HG02973 (cell line): ENCODE measurements around the gene TNS3.
"Not testable (repeated sequence)": the region's sequence is repeated elsewhere in the genome, so short reads cannot be mapped to it uniquely, and the experiment has no call there.

ENCODE experiments used
- ATAC-seq: cut with Tn5 transposase; IDR thresholded peaks from one replicate; pipeline ENCODE4 v1.9.1; 2021; ENCODE audit warnings: moderate library complexity; ENCODE audit not compliant: unreplicated experiment

Gene TNS3

DNA sequence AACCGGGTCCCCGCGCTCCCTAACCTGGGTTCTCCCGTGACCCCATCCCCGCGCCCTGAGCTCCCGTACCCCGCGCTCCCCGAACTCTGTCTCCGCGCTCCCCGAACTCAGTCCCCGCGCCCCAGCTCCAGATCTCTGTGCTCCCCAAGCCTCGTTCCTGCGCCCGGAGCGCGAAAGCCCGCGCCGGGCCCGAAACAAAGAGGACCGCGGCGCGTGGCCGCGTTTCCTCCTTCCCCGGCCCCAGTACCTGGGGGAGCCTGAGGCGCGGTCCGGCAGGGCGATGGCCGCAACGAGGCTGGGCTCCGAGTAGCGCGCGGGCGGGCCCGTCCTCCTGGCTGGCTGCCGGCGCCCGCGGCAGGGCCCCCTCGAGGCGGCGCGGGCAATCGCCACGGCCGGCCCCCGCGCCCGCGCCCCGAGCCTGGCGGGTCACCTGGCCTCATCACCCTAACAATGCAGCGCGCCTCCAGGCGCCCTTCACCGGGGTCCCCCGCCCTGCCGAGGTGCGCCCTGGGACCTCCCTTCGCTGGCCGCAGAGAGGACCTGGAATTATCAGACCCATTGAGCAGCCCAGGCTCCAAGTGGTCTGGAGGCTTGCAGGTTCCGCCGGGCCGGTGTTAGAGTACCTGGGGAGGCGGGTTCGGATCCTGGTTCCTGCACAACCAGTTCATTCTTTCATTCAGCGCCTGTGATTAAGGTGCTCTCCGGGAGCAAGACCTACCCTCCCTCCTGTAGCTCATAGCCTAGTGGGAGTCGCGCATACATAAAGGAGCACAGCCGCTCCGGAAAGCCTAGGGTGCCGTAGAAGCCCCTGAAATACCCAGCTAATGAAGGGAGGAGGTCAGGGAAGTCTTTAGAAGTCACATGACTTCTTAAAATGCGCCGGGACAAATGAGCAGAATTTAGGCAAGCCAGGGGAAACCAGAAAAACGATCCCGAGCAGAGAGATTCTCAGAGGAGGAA, at the start of gene TNS3:
Gene TNS3 (minus strand): TSS at position 308 of the 960 bp plus-strand sequence. CDS start 142,475 bp downstream, outside the sequence.
- no peak for ATAC-seq

DNA sequence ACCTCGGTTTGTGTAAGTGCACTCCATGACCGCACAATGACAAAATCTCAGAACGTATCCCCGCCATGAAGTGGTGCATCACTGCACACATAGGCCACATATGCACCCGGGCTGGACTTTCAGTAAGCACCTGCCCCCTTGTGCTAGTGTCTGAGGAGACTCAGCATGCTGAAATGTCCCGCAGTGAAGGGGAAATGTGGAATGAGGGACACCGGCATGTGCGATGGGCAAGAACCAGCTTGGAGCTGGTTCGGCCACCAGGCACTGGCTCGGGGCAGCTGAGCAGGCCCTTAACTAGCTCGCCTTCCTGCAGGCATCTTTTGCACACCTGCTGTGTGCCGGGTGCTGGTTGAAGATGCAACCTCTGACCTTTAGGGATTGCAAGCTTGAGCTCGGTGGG, 49.8 kb upstream of the TNS3 start:
- no peak for ATAC-seq

DNA sequence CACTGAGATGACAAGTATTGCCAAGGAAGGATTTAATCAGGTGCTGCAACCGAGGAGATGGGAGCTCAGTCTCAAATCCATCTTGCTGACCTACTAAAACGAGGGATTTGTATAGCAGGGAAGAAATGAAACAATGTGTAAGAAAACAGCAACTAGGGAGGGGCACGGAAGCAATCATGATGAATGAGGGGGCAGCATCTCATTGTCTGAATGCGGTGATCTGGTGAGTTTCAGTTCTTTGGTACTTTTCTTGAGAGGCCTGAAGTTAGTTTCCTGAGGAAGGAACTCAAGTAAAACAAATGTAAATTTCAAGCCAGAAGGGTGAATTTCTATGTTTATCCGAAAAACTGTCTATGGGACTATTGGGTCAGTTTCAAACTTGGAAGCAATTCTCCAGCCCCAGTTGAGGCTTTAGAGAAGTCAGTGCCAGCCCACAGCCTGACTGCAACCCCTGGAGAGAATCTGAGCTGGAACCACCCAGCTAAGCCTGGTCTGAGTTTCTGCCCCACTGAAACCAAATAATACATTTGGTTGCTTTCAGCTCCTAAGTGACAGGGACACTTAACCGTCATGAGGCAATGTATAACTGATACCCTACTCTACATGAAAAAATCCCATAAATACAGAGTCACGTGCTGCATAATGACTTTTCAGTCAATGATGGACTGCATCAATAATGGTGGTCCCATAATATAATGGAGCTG, 45.8 kb upstream of the TNS3 start:
- peak; percentile 73 for ATAC-seq

DNA sequence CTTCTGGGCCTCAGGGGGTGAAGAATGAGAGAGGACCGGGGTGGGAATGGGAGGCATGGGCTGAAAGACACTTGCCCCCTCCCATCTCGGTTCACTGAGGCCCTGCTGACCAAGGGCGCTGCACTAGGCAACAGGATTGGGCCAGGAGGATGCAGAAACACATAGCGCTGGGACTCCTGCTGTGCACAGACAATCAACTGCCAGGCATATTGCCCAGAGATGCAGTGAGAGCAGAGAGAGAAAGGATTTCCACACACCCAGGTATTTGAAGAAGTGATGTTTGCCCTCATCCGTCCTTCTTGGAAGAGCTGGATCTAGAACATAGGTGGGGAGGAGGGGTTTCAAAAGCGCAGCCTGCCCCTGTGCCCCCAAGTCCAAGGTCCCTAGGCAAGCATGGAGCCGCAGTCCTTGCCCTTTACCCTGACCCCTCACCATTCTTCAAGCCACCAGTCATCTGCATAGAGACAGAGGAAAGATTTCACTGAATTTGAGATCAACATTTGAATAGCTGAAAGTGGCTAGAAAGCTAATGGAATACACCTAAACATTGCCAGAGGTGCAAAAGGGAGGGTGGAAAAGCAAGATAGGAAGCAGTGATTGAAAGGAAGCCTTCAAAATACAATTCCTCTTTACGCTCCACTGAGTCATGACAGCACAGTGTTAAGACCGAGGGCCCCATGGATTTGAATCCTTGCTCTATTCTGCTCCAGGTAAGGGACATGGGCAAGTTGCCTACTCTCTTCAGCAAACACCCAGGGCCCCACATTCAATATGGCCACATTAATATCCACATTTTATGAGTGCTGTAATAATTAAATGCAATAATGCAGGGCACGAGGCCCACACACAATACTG, 44.2 kb upstream of the TNS3 start:
- no peak for ATAC-seq

DNA sequence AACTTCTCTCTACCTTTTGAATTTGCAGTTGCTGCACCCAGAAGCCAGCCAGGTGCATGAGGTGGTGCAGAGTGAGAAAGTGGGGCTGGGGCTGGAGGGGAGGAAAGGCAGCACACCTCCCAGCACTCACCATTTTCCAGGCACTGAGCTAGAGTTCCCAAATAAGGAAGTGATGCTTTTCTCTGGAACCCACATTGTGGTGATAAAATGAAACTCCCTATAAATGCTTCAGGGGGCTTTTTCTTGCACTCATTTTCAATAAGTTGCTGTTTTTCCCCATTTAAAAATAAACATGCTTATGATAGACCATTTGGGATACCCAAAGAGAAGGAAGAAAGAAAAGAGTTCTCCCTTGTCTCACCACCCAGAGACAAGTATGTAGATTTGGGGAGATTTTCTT, 42.8 kb upstream of the TNS3 start:
- ATAC-seq = no peak

DNA sequence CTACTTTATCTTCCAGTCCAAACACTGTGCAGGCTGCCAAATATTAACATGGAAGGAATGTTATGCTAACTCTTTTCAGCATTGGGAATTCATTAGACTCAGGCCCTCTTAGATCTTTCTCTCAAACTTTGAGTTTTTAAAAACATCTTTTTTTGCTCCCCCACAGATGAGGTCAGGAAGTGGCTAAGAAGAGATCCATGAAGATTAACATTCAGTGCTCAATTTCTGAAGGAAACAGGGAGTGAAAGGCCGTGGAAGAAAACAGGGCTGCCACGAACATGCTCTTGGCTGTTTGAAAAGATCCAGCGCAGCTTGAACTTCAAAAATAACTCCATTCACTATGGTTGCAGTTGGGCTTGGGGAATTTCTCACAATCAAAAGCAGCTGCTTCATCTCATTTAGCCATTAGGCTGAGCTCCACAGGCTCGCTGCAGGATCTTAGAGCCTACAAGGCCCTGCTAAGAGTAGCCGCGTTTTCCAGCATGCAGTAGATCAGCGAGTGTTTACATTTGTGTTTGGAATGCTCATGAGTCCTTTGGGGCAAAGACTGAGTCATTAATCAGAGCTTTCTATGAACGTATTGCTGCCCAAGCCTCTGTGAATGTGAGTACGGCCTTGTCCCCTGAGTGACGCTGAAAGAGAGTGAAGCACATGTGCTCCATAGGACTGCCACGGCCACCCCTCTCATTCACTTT, 41.2 kb upstream of the TNS3 start:
- ATAC-seq = no peak

DNA sequence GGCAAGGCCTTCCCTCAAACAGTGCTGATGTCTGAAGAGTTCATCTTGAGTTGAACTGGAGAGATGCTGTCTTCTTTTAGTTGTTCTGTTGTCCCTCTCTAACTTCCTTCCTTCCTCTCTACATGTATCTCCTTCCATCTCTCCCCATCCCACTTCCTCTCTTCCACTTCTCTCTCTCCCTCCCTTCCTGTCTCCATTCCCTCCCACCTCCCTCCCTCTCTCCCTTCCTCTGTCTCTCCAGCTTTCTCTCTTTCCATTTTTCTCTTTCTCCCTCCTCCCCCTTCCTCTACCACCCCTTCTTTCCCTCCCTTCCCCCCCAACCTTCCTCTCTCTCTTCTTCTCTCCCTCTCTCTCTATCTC, 40.7 kb upstream of the TNS3 start:
- ATAC-seq = no peak

DNA sequence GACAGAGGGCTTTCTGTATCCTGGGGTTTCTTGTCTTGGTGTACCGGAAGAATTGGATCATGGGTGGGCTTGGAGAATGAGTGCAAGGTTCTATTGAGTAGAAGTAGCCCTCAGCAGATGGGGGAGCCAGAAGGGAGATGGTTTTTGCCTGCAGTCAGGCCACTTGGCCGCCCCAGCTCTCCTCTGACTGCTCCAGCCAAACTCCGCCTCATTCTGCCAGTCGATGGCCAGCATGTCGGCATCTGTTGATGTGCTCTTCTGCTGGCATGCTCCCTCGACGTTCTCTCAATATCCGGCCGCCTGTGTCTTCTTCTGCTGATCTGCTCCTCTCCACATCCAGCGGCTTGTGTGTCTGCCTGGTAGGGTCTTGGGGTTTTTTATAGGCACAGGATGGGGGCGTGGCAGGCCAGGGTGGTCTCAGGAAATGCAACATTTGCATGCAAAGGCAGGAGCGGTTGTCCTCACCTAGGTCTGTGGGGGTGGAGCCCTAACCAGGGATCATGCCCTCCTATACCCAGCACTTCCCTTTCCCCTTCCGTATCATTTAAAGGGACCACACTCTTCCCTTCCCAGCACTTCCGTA, 40.2 kb upstream of the TNS3 start:
- ATAC-seq = no peak

DNA sequence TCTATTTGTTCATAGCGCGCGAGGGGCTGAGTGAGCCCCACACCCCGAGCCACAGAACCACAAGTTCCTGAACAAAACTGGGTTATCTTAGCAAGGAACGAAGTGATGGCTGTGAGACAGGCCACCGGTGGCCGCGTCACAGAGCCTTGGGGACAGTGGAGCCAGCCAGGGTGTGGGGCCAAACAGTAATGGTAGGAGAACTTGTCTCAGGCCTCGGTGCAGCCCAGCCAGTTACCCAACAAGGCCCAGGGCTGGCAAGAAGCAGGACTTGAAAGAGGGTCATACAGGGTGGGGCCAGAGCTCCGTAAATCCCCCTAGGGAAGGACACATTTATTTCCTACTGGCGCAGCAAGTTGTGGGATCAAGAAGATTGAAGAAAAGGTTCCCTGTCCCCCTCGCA, 39.4 kb upstream of the TNS3 start:
- ATAC-seq = no peak

DNA sequence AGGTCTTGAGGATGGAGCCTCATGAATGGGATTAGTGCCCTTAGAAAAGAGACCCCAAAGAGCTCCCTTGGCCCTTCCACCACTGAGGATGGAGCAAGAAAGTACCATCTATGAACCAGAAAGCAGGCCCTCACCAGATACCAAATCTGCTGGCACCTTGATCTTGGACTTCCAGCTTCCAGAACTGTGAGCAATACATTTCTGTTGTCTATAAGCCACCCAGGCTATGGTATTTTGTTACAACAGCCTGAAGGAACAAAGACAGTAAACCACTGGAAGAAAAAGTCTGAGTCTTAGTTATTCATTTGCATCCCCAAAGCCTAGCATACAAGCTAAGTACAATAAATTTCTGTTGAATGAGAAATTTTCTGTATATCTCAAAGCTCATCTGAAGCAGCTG, 37.9 kb upstream of the TNS3 start:
- ATAC-seq = no peak

DNA sequence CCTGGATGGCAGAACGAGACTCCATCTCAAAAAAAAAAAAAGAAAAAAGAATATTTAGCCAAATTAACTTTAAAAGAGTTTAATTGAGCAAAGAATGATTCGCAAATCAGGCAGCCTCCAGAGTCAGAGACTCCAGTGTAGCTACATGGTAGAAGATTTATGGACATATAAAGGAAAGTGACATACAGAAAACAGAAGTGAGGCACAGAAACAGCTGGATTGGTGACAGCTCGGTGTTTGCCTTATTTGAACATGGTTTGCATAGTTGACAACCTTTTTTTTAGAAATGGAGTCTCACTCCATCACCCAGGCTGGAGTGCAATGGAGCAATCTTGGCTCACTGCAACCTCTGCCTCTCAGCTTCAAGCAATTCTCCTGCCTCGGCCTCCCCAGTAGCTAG, 35.2 kb upstream of the TNS3 start:
- ATAC-seq = no peak

DNA sequence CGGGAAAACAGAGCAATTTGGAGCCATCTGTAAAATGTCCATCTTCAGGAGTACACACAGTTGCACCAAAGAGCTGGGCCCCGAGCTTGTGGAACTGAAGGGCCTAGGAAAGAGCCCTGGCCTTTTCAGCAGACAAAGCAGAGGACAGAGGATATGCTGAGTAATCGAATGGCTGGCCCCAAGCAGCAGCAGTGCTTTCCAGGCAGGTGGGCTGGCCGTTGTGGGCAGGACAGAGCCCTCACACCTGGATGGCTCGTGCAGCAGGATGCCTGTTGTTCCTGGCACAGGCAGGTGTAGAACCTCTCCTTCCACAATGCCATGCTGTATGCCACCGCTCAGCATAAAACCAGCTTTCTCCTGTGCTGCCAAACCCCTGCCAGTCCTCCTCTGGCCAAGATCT, 32.5 kb upstream of the TNS3 start:
- ATAC-seq = no peak

DNA sequence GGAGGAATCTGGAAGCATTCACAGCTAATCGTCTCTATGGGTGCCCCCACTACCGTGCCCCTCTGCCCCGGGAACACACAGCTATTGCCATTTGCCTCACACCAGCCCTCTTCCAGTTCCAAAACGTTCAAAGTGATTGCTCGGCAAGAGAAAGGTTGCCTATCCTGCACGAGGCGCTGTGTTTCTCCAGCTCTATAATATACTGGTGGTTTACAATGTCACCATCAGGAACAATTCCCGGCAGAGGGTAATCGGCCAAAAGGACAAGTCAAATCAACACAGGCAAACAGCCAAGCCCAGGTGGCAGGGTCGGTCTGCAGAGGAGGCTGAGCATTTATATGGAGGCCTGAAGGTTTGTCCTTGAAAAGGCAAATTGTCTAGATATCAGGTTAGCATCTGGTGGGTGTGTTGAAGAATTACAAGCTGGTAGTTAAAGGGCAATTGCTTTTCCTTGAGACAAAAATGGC, 29.2 kb upstream of the TNS3 start:
- ATAC-seq = no peak

DNA sequence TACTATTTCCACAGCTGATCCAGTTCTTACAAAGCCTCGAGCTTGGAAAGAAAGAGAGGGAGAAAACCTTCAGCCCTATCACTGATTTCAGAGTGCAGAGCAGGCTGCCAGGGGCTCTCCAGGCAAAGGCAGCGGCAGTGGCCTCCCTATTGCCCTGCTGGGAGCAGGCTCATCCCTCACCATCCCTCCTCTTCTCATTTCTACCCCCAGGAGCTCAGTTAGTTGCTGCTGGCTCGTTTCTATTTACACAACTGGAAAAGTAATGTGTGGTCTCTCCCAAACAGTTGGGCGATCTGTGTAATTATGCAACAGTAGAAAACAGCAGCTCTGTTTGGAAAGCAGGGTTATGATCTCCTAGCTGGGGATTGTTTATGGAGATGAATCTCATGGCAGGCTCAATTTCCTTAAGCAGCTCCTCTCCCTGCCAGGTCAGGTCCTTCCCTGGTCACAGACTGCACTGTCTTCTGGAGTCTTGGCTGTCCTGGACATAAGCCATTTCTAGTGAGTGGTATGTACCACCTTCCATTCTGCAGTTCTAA, 28.7 kb upstream of the TNS3 start:
- no peak for ATAC-seq

DNA sequence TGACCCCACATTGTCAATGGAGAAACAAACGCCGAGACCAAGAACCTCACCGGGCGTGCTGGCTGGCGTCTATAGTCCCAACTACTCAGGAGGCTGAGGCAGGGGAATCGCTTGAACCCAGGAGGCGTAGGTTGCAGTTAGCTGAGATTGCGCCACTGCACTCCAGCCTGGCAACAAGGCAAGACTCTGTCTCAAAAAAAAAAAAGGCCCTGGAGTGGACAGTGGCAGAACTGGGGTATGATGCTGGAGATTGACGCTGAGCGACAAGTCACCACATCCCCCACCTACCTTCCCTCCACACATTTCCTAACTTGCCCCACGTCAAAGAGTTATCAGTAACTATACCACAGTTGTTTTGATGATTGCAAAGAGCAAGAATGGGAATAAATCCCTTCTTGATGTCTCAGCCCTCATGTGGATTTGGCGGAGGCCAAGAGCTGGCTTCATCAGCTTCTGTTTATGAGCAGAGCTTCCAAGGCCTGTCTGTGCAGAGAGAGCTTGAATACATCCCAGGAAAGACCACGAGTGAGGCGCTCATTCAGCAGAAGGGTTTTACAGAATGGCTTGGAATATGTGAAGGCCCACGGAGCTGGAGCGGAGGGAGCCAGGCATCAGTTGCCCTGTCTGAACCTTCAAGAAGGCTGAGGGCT, 28.0 kb upstream of the TNS3 start:
- ATAC-seq = no peak

DNA sequence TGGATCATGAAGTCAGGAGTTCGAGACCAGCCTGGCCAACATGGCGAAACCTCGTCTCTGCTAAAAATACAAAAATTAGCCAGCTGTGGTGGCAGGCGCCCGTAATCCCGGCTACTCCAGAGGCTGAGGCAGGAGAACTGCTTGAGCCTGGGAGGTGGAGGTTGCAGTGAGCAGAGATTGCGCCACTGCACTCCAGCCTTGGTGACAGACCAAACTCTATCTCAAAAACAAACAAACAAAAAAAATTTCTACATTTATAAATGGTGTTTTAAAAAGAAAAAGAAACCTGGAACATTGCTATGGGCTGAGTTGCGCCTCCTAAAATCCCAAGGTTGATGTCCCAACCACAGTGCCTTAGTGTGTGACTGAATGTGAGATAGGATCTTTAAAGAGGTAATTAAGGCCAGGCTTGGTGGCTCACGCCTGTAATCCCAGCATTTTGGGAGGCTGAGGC, 24.7 kb upstream of the TNS3 start:
- ATAC-seq = not testable (repeated sequence)

DNA sequence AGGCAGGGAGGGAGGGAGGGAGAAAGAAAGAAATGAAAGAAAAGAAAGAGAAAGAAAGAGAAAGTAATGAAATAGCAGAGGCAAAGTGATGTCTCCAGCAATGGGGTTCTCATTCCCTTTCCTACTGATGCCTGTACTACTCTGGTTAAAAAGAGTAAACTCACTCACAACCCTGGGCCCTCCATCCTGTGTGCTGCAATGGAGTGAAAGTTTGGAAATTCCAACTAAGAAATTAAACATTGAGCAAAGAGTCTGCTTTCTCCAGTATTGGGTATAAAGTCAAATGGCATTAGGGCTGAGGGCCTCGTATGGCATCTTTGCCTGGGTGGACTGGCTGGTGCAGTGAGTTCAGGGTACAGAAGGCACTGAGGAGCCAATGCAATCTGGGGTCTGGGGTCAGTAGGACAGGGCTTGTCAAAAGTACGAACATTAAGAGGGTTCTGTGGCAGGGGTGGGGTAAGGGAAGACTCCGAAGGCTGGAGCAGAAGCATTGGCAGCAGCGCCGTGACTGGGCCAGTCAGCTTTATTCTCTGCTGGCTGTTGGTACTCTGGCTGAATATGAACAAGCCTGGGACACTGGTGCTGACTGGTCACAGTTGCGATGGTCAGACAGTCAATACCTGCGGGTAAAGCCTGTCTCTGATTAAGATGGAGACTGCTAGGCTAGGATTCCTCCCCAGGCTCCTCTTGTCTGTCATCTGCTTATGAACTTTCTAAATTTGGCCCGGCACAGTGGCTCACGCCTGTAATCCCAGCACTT, 24.1 kb upstream of the TNS3 start:
- no peak for ATAC-seq

DNA sequence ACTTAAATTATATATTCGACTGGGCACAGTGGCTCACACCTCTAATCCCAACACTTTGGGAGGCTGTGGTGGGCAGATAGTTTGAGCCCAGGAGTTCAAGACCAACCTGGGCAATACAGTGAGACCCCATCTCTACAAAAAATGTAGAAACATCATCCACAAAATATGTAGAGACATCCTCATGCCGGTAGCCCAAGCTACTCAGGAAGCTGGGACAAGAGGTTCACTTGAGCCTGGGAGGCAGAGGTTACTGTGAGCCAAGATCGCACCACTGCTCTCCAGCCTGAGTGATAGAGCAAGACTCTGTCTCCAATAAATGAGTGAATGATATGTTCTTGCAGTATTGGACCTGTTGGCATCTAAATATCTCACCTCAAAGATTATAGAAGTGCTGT, 22.6 kb upstream of the TNS3 start:
- no peak for ATAC-seq
